Trophoblast cell (in vitro differentiated cells and primary cell): ENCODE measurements around the gene KRT3.

Source experiments
- DNase-seq, 2 donors: peaks; one replicate each; pipeline ENCODE4 v3.0.0-alpha.2; 2016
- H2AFZ ChIP-seq: 2 replicates; pipeline ENCODE4 v1.6.1; 2013; ENCODE audit warnings: low read length, moderate library complexity, mild to moderate bottlenecking; ENCODE audit not compliant: insufficient read depth, poor library complexity
- H2AK5ac ChIP-seq: 2 replicates; pipeline ENCODE4 v1.6.1; 2013; ENCODE audit warnings: mild to moderate bottlenecking, low read length
- H2BK120ac ChIP-seq: 2 replicates; pipeline ENCODE4 v1.6.1; 2013; ENCODE audit warnings: low read length, mild to moderate bottlenecking, moderate library complexity; ENCODE audit not compliant: insufficient read depth, poor library complexity
- H2BK12ac ChIP-seq: 2 replicates; pipeline ENCODE4 v1.6.1; 2013; ENCODE audit warnings: mild to moderate bottlenecking, low read length, moderate library complexity
- H2BK5ac ChIP-seq: 2 replicates; pipeline ENCODE4 v1.6.1; 2013; ENCODE audit warnings: low read length, low read depth, moderate library complexity, mild to moderate bottlenecking; ENCODE audit not compliant: poor library complexity
- H3K14ac ChIP-seq: 2 replicates; pipeline ENCODE4 v1.6.1; 2013; ENCODE audit warnings: mild to moderate bottlenecking, low read length
- H3K18ac ChIP-seq: 2 replicates; pipeline ENCODE4 v1.6.1; 2013; ENCODE audit warnings: mild to moderate bottlenecking, low read length
- H3K23ac ChIP-seq: 2 replicates; pipeline ENCODE4 v1.6.1; 2013; ENCODE audit warnings: low read length
- H3K27ac ChIP-seq: 2 replicates; pipeline ENCODE4 v1.5.1; 2013; ENCODE audit warnings: low read depth, mild to moderate bottlenecking, inconsistent platforms, low read length, moderate library complexity
- H3K27me3 ChIP-seq: 2 replicates; pipeline ENCODE4 v1.6.1; 2013; ENCODE audit warnings: inconsistent platforms, mild to moderate bottlenecking, low read length, moderate library complexity; ENCODE audit not compliant: insufficient read depth
- H3K36me3 ChIP-seq, 2 experiments: 1 replicate in 1 of 2; 2 replicates in 1 of 2; pipeline ENCODE4 v1.6.1; 2013; ENCODE audit warnings: low read length in 2 of 2, mild to moderate bottlenecking in 2 of 2, moderate library complexity in 1 of 2; ENCODE audit not compliant: insufficient read depth in 2 of 2, control insufficient read depth in 1 of 2
- H3K4ac ChIP-seq: 2 replicates; pipeline ENCODE4 v1.6.1; 2013; ENCODE audit warnings: low read depth, mild to moderate bottlenecking, low read length, moderate library complexity
- H3K4me1 ChIP-seq, 2 experiments: 1 replicate in 1 of 2; 2 replicates in 1 of 2; pipeline ENCODE4 v1.6.1; 2013; ENCODE audit warnings: low read length in 2 of 2, mild to moderate bottlenecking in 2 of 2, moderate library complexity in 1 of 2; ENCODE audit not compliant: insufficient read depth in 2 of 2, control insufficient read depth in 1 of 2
- H3K4me2 ChIP-seq: 2 replicates; pipeline ENCODE4 v1.6.1; 2013; ENCODE audit warnings: inconsistent platforms, mild to moderate bottlenecking, low read length, moderate library complexity
- H3K4me3 ChIP-seq: 2 replicates; pipeline ENCODE4 v1.5.1; 2013; ENCODE audit warnings: mild to moderate bottlenecking, low read depth, low read length, inconsistent platforms
- H3K79me1 ChIP-seq: one replicate; pipeline ENCODE4 v1.6.1; 2013; ENCODE audit warnings: low read length
- H3K79me2 ChIP-seq: 2 replicates; pipeline ENCODE4 v1.6.1; 2013; ENCODE audit warnings: low read length, mild to moderate bottlenecking; ENCODE audit not compliant: control insufficient read depth, insufficient read depth, poor library complexity
- H3K9ac ChIP-seq: 2 replicates; pipeline ENCODE4 v1.6.1; 2013; ENCODE audit warnings: mild to moderate bottlenecking, low read length
- H3K9me3 ChIP-seq: 2 replicates; pipeline ENCODE4 v1.6.1; 2013; ENCODE audit warnings: low read depth, mild to moderate bottlenecking, control low read depth, inconsistent platforms, low read length; ENCODE audit not compliant: insufficient read depth
- H4K12ac ChIP-seq: 2 replicates; pipeline ENCODE4 v1.6.1; 2013; ENCODE audit warnings: low read depth, mild to moderate bottlenecking, low read length, moderate library complexity
- H4K8ac ChIP-seq: 2 replicates; pipeline ENCODE4 v1.6.1; 2013; ENCODE audit warnings: low read depth, mild to moderate bottlenecking, low read length, moderate library complexity
- H4K91ac ChIP-seq: one replicate; pipeline ENCODE4 v1.6.1; 2013; ENCODE audit warnings: low read depth, mild to moderate bottlenecking, low read length, moderate library complexity
- WGBS: extraction: QIAGEN DNeasy Blood & Tissue Kit; methylation state at CpG from one replicate; pipeline ENCODE4 v1.1.7; 2013; ENCODE audit warnings: missing lambda C conversion rate; ENCODE audit not compliant: insufficient read length, insufficient coverage; ENCODE audit errors: extremely low coverage; 5-methylcytosine and 5-hydroxymethylcytosine counted together

Gene KRT3

GRCh38 chr12:52835271-52836041 lies 39.5 kb upstream of the KRT3 start:
- Histone ChIP-seq H3K79me1 (no peaks in the 10 kb centered on the region), H2BK120ac (no peak overlapping the region), H3K14ac (no peak overlapping the region), H3K23ac (no peak overlapping the region), H3K4me3 (no peak overlapping the region), H3K4ac (no peak overlapping the region), H4K12ac (no peak overlapping the region), H3K18ac (no peak overlapping the region), H3K79me2 (no peaks in the 10 kb centered on the region), H3K9ac (no peak overlapping the region), H3K4me2 (no peak overlapping the region), H4K8ac (no peak overlapping the region), H4K91ac (no peak overlapping the region), H2BK12ac (no peak overlapping the region), H2AFZ (no peak overlapping the region), H3K27ac (no peak overlapping the region), H2AK5ac (no peak overlapping the region), H3K9me3 (peaks cover 4% of the 10 kb centered on the region), H2BK5ac (no peak overlapping the region), H3K36me3 (no peaks in the 10 kb centered on the region), H3K4me1 (peaks cover 3 to 4% of the 10 kb centered on the region in 2 experiments), H3K27me3 (no peaks in the 10 kb centered on the region)
- DNase-seq = no peak
- WGBS = no CpG with 5 or more reads among the region's 15 CpGs

DNA sequence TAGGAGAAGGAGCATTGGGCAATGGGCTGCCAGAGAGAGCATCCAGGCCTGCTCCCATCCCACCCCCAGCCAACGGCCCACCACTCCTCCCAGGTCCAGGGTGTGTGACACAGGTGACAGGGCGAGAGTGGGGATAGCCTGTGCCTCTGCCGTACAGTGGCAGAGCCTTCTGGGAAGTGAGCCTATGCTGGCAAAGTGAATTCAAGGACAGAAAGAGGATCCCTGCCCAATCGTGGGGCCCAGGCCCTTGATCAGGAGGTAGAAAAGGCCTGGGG lies 38.7 kb upstream of the KRT3 start:
- H3K36me3 ChIP-seq = no peaks in the 10 kb centered on the region
- no CpG with 5 or more reads among the region's 4 CpGs for WGBS

GRCh38 chr12:52833922-52834726 lies 38.2 kb upstream of the KRT3 start, which contains the start of gene KRT79:
KRT79 (minus strand) TSS chr12:52834311; CDS start chr12:52834260, 51 bp downstream.
- H2BK5ac ChIP-seq = no peak within 1 kb of the TSS
- H3K23ac ChIP-seq = no peak within 1 kb of the TSS
- H4K8ac ChIP-seq = no peak within 1 kb of the TSS
- H3K36me3 ChIP-seq = no peaks in the 10 kb centered on the region
- H3K27ac ChIP-seq = no peak within 1 kb of the TSS
- no CpG with 5 or more reads among the region's 22 CpGs for WGBS
- peaks cover 4% of the 10 kb centered on the region for H3K9me3 ChIP-seq
- H3K14ac ChIP-seq = no peak within 1 kb of the TSS
- no peaks in the 10 kb centered on the region for H3K27me3 ChIP-seq
- no peak within 1 kb of the TSS for H3K9ac ChIP-seq
- no peak within 1 kb of the TSS for H2AK5ac ChIP-seq
- no peak within 1 kb of the TSS for H3K4me3 ChIP-seq
- no peak within 1 kb of the TSS for H4K91ac ChIP-seq
- no peaks in the 10 kb centered on the region for H3K79me1 ChIP-seq
- H3K18ac ChIP-seq = no peak within 1 kb of the TSS
- H2BK12ac ChIP-seq = no peak within 1 kb of the TSS
- DNase-seq = no peak
- peaks cover 3 to 4% of the 10 kb centered on the region in 2 experiments for H3K4me1 ChIP-seq
- no peak within 1 kb of the TSS for H2AFZ ChIP-seq
- no peak within 1 kb of the TSS for H2BK120ac ChIP-seq
- H3K4ac ChIP-seq = no peak within 1 kb of the TSS
- H4K12ac ChIP-seq = no peak within 1 kb of the TSS
- no peak within 1 kb of the TSS for H3K4me2 ChIP-seq
- no peaks in the 10 kb centered on the region for H3K79me2 ChIP-seq

More for the DNA sequence above, 38.7 kb upstream of the KRT3 start:
- H4K12ac ChIP-seq = no peak overlapping the region
- no peak overlapping the region for H4K91ac ChIP-seq
- no peak overlapping the region for H4K8ac ChIP-seq
- no peak overlapping the region for H3K9ac ChIP-seq
- peaks cover 3 to 4% of the 10 kb centered on the region in 2 experiments for H3K4me1 ChIP-seq
- H3K18ac ChIP-seq = no peak overlapping the region
- H3K27me3 ChIP-seq = no peaks in the 10 kb centered on the region
- H3K9me3 ChIP-seq = peaks cover 4% of the 10 kb centered on the region
- H3K27ac ChIP-seq = no peak overlapping the region
- no peak overlapping the region for H2AFZ ChIP-seq
- no peak overlapping the region for H3K4me2 ChIP-seq
- no peak overlapping the region for H2BK12ac ChIP-seq
- H2BK5ac ChIP-seq = no peak overlapping the region
- no peak overlapping the region for H3K4ac ChIP-seq
- H3K79me1 ChIP-seq = no peaks in the 10 kb centered on the region
- H3K14ac ChIP-seq = no peak overlapping the region
- no peak overlapping the region for H2BK120ac ChIP-seq
- DNase-seq = no peak
- H3K23ac ChIP-seq = no peak overlapping the region
- no peak overlapping the region for H2AK5ac ChIP-seq
- no peaks in the 10 kb centered on the region for H3K79me2 ChIP-seq
- no peak overlapping the region for H3K4me3 ChIP-seq

- WGBS = no CpG with 5 or more reads among the region's 20 CpGs
- H2BK5ac ChIP-seq = no peak overlapping the region
Observed at GRCh38 chr12:52832985-52833905, 37.3 kb upstream of the KRT3 start.

More at GRCh38 chr12:52832985-52833905, 37.3 kb upstream of the KRT3 start:
- Histone ChIP-seq H4K12ac (no peak overlapping the region), H3K18ac (no peak overlapping the region), H3K27ac (no peak overlapping the region), H3K4me2 (no peak overlapping the region), H3K14ac (no peak overlapping the region), H2BK120ac (no peak overlapping the region), H2AFZ (no peak overlapping the region), H3K9me3 (peaks cover 4% of the 10 kb centered on the region), H3K36me3 (no peaks in the 10 kb centered on the region), H3K9ac (no peak overlapping the region), H3K79me2 (no peaks in the 10 kb centered on the region), H3K23ac (no peak overlapping the region), H3K27me3 (no peaks in the 10 kb centered on the region), H3K4ac (no peak overlapping the region), H2BK12ac (no peak overlapping the region), H4K8ac (no peak overlapping the region), H2AK5ac (no peak overlapping the region), H3K4me3 (no peak overlapping the region), H3K4me1 (peaks cover 3 to 4% of the 10 kb centered on the region in 2 experiments), H3K79me1 (no peaks in the 10 kb centered on the region), H4K91ac (no peak overlapping the region)
- DNase-seq = no peak
